ENCODE results near the gene USP34.
"Not testable (repeated sequence)": the region's sequence is repeated elsewhere in the genome, so short reads cannot be mapped to it uniquely, and the experiment has no call there.

Gene USP34

GRCh38 chr2:61162721-61163120 is 308.2 kb downstream of the USP34 start:
- Mint-ChIP-seq H3K4me3 (no peak overlapping the region), H3K27me3 (ENCODE audit: low read depth) (no peaks in the 10 kb centered on the region), H3K27ac (no peak overlapping the region), H3K36me3 (ENCODE audit: low read depth) (peaks cover 29% of the 10 kb centered on the region), H3K4me1 (ENCODE audit: low read depth) (peaks cover 6% of the 10 kb centered on the region), H3K9me3 (peaks cover 7% of the 10 kb centered on the region)

- H3K27me3 Mint-ChIP-seq (ENCODE audit: low read depth), result no peaks in the 10 kb centered on the region
- H3K36me3 Mint-ChIP-seq (ENCODE audit: low read depth), result peaks cover 26% of the 10 kb centered on the region
- H3K4me3 Mint-ChIP-seq, result no peak within 1 kb of the TSS
- H3K9me3 Mint-ChIP-seq, result peaks cover 7% of the 10 kb centered on the region
- H3K4me1 Mint-ChIP-seq (ENCODE audit: low read depth), result peaks cover 6% of the 10 kb centered on the region
- H3K27ac Mint-ChIP-seq, result no peak within 1 kb of the TSS
Measured at GRCh38 chr2:61161888-61162287, 309.0 kb downstream of the USP34 start, which contains the start of gene C2orf74. Gene C2orf74 (plus strand): TSS chr2:61162188. CDS start chr2:61162515, 327 bp downstream.

DNA sequence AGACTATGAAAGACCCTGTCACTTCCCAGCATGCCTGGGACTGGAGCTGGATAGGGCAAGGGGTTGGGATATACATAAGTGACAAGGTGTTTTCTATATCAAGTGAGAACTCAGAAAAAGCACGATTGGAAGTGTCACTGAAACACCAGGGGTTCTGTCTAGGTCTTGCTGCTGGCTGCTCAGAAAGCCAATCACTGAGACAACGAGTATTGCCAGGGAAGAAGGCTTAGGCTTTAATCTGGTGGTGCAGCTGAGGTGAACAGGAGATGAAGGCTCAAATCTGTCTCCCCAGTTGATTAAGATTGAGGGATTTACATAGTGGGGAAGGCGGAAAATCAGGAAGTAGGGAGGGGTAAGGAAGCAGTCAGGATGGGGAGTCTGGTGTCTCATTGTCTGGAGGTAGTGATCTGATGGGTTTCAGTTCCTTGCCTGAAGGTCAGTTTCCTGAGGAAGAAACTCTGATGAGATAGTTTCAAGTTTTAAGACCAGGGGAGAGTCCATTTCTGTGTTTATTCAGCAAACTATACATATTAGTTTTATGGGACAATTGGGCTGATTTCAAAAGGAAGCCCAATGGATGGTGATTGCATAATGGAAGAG is 312.4 kb downstream of the USP34 start:
- H3K4me1 Mint-ChIP-seq (ENCODE audit: low read depth), result peaks cover 6% of the 10 kb centered on the region
- peaks cover 19% of the 10 kb centered on the region for H3K36me3 Mint-ChIP-seq (ENCODE audit: low read depth)
- peaks cover 7% of the 10 kb centered on the region for H3K9me3 Mint-ChIP-seq
- no peaks in the 10 kb centered on the region for H3K27me3 Mint-ChIP-seq (ENCODE audit: low read depth)
- H3K4me3 Mint-ChIP-seq, result no peak overlapping the region
- no peak overlapping the region for H3K27ac Mint-ChIP-seq

DNA sequence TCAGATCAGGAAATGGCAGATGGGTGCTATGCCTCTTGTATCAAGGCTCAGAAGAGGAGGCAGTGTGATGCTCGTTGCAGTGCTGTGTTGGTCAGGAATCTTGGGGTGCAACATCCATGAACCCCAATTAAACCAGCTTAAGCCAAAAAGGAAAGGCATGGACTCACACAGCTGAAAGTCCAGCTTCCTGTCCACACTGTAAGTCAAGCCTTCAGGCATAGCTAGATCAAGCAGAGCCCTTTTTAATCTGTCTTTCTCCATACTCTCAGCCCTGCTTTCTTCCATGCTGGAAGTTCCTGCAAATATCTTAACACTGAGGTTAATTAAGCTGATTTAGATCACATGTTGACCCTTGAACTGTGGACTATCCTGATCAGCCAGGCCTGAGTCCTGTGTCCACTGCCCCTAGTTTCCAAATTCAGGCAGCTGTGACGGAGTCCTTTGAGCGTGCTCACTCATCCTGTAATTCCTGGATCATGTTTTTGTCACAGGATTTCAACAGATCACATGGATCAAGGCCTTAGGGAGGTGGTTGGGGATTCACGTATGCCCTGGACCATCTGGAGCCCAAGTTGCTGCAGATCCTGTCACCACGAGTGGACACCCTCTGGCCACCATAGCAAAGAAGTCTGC is 313.4 kb downstream of the USP34 start:
- H3K27me3 Mint-ChIP-seq (ENCODE audit: low read depth), result no peaks in the 10 kb centered on the region
- H3K27ac Mint-ChIP-seq, result no peak overlapping the region
- H3K9me3 Mint-ChIP-seq, result peaks cover 7% of the 10 kb centered on the region
- no peak overlapping the region for H3K4me3 Mint-ChIP-seq
- H3K4me1 Mint-ChIP-seq (ENCODE audit: low read depth), result peaks cover 1% of the 10 kb centered on the region
- H3K36me3 Mint-ChIP-seq (ENCODE audit: low read depth), result peaks cover 14% of the 10 kb centered on the region

GRCh38 chr2:61151436-61151835 is 319.5 kb downstream of the USP34 start:
- H3K27ac Mint-ChIP-seq, result no peak overlapping the region
- H3K9me3 Mint-ChIP-seq, result no peaks in the 10 kb centered on the region
- H3K4me3 Mint-ChIP-seq, result no peak overlapping the region
- no peaks in the 10 kb centered on the region for H3K4me1 Mint-ChIP-seq (ENCODE audit: low read depth)
- no peaks in the 10 kb centered on the region for H3K27me3 Mint-ChIP-seq (ENCODE audit: low read depth)
- H3K36me3 Mint-ChIP-seq (ENCODE audit: low read depth), result peaks cover 2% of the 10 kb centered on the region

GRCh38 chr2:61149074-61149473 is 321.8 kb downstream of the USP34 start:
- Mint-ChIP-seq H3K27me3 (ENCODE audit: low read depth) (no peaks in the 10 kb centered on the region), H3K4me3 (no peak overlapping the region), H3K9me3 (no peaks in the 10 kb centered on the region), H3K4me1 (ENCODE audit: low read depth) (peaks cover 5% of the 10 kb centered on the region), H3K27ac (no peak overlapping the region), H3K36me3 (ENCODE audit: low read depth) (peaks cover 5% of the 10 kb centered on the region)

GRCh38 chr2:61148091-61148490 is 322.8 kb downstream of the USP34 start:
- H3K27ac Mint-ChIP-seq; H3K27me3 Mint-ChIP-seq (ENCODE audit: low read depth); H3K4me1 Mint-ChIP-seq (ENCODE audit: low read depth); H3K36me3 Mint-ChIP-seq (ENCODE audit: low read depth); H3K9me3 Mint-ChIP-seq; H3K4me3 Mint-ChIP-seq: not testable (repeated sequence)

- Mint-ChIP-seq H3K4me1 (ENCODE audit: low read depth) (peaks cover 5% of the 10 kb centered on the region), H3K9me3 (no peaks in the 10 kb centered on the region), H3K27ac (no peak overlapping the region), H3K4me3 (no peak overlapping the region), H3K27me3 (ENCODE audit: low read depth) (no peaks in the 10 kb centered on the region), H3K36me3 (ENCODE audit: low read depth) (peaks cover 8% of the 10 kb centered on the region)
Measured at GRCh38 chr2:61145990-61146389, 324.9 kb downstream of the USP34 start.

DNA sequence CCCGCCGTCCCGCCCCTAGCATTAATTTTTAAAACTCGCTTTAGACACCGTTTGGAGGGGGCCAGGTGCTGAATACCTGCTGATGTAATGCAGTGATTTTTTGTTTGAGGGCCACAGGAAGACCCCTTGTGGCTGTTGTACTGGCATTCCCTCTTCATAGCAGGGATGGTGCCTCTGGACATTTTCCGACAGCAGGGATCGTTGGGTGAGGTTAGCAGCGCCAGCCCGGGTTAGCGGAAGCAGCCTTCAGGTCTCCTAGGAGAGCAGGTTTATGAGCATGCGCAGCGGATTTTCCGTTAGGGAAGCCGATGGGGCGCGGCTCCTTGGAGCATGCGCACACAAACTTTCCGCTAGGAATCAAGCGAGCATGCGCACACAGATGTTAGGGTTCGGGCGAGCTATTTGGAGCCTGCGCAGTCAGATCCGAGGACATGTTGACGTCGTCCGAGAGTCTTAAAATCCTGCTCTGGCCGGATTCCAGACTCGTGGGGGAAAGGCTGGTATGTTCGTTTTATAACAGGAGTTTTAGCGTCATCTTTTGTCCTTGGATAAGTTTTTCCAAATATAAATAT is 326.1 kb downstream of the USP34 start:
- H3K27me3 Mint-ChIP-seq (ENCODE audit: low read depth), result no peaks in the 10 kb centered on the region
- no peaks in the 10 kb centered on the region for H3K9me3 Mint-ChIP-seq
- H3K36me3 Mint-ChIP-seq (ENCODE audit: low read depth), result peaks cover 8% of the 10 kb centered on the region
- H3K27ac Mint-ChIP-seq, result peak overlapping the region; percentile 95
- H3K4me1 Mint-ChIP-seq (ENCODE audit: low read depth), result peaks cover 5% of the 10 kb centered on the region
- peak overlapping the region; percentile 91 for H3K4me3 Mint-ChIP-seq

GRCh38 chr2:61141151-61141550 is 329.7 kb downstream of the USP34 start:
- Mint-ChIP-seq H3K27ac (no peak overlapping the region), H3K36me3 (ENCODE audit: low read depth) (peaks cover 6% of the 10 kb centered on the region), H3K4me1 (ENCODE audit: low read depth) (peaks cover 5% of the 10 kb centered on the region), H3K4me3 (no peak overlapping the region), H3K9me3 (no peaks in the 10 kb centered on the region), H3K27me3 (ENCODE audit: low read depth) (no peaks in the 10 kb centered on the region)

GRCh38 chr2:61138859-61139258 is 332.0 kb downstream of the USP34 start:
- Mint-ChIP-seq H3K4me1 (ENCODE audit: low read depth) (peaks cover 2% of the 10 kb centered on the region), H3K9me3 (no peaks in the 10 kb centered on the region), H3K36me3 (ENCODE audit: low read depth) (peaks cover 3% of the 10 kb centered on the region), H3K4me3 (no peak overlapping the region), H3K27ac (no peak overlapping the region), H3K27me3 (ENCODE audit: low read depth) (no peaks in the 10 kb centered on the region)

Measured in T-helper 1 cell treated with Interleukin-12 subunit alpha and Interleukin-12 subunit beta and Interleukin-4 antibody, amounts not matched to agents 30 μg/mL and 1 μg/mL, for 36 hours (primary cell).